ENCODE measurements around the gene FBXW8. TPM values are rescaled to one million over a fixed set of nuclear protein-coding genes. Genes with fewer than 3 reads are reported as not detected.

The FBXW8 gene
- polyA plus RNA-seq, 1 donor (not counting 4 experiments of a cell fraction or from before 2014, with no cell fraction given): 5.0 TPM

DNA sequence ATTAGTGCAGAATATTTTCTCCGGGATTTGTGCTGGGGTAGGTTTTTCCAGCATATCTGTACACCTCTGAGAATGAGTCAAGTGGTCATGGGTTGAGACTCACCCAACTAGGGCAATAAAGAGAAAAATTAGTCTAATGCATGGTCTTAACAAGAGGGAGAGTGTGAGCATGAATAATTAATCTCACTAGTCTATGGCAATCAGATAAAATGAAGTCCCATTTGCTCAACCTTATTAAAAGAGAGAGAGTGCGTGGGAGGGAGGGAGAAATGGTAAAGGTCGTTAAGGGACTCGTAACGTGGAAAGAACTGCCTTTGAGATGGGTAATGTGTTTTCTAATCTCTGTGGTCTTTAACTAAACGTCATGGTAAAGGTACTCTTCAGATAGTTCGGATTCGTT lies 96.8 kb downstream of the FBXW8 start:
- no peak for FAIRE-seq
- no peak overlapping the region for H3K27ac ChIP-seq (ENCODE audit: control insufficient read depth, insufficient read depth, low read length)
- dilution Hi-C loops (cut with MboI; ENCODE audit: extremely low pct_ligation_motif_present, low sequenced_read_pairs): no loop called here
- no peak overlapping the region for H2AFZ ChIP-seq (ENCODE audit: control insufficient read depth, low read length)
- no peaks in the 10 kb centered on the region for H3K9me1 ChIP-seq (ENCODE audit: control insufficient read depth, extremely low read depth, insufficient read depth, low read length)
- no peaks in the 10 kb centered on the region for H3K79me2 ChIP-seq (ENCODE audit: control insufficient read depth, insufficient read depth, low read length)
- H3K4me1 ChIP-seq (ENCODE audit: control insufficient read depth, extremely low read depth, insufficient read depth, low read length): peaks cover 8% of the 10 kb centered on the region
- H3K9ac ChIP-seq (ENCODE audit: control insufficient read depth, extremely low read depth, insufficient read depth, low read length): no peak overlapping the region
- no peaks in the 10 kb centered on the region for H4K20me1 ChIP-seq (ENCODE audit: control insufficient read depth, extremely low read depth, insufficient read depth, low read length)
- no peak for TF ChIP-seq EZH2 (IDR thresholded peaks at IDR 0.05; ENCODE audit: low read length)
- TF ChIP-seq, protein P1, sequence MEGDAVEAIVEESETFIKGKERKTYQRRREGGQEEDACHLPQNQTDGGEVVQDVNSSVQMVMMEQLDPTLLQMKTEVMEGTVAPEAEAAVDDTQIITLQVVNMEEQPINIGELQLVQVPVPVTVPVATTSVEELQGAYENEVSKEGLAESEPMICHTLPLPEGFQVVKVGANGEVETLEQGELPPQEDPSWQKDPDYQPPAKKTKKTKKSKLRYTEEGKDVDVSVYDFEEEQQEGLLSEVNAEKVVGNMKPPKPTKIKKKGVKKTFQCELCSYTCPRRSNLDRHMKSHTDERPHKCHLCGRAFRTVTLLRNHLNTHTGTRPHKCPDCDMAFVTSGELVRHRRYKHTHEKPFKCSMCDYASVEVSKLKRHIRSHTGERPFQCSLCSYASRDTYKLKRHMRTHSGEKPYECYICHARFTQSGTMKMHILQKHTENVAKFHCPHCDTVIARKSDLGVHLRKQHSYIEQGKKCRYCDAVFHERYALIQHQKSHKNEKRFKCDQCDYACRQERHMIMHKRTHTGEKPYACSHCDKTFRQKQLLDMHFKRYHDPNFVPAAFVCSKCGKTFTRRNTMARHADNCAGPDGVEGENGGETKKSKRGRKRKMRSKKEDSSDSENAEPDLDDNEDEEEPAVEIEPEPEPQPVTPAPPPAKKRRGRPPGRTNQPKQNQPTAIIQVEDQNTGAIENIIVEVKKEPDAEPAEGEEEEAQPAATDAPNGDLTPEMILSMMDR (optimal IDR thresholded peaks at IDR 0.05 in 1 of 3, IDR thresholded peaks at IDR 0.05 in 1 of 3, conservative IDR thresholded peaks at IDR 0.05 in 1 of 3; ENCODE audit: extremely low read depth in 1 of 3, insufficient read depth in 2 of 3, low read length in 3 of 3): no peak
- H3K9me3 ChIP-seq (ENCODE audit: control insufficient read depth, low read depth, low read length): no peaks in the 10 kb centered on the region
- DNase-seq (ENCODE audit: low read depth, low spot score): no peak
- H3K4me2 ChIP-seq (ENCODE audit: control insufficient read depth, extremely low read depth, insufficient read depth, low read depth, low read length): no peak overlapping the region
- H3K36me3 ChIP-seq (ENCODE audit: control insufficient read depth in 2 of 2, extremely low read depth in 1 of 2, insufficient read depth in 2 of 2, low read length in 2 of 2): peaks cover 0 to 12% of the 10 kb centered on the region in 2 experiments
- no peaks in the 10 kb centered on the region for H3K27me3 ChIP-seq (ENCODE audit: control insufficient read depth, extremely low read depth, insufficient read depth, low read length)
- H3K4me3 ChIP-seq (ENCODE audit: control insufficient read depth in 2 of 3, extremely low read depth in 1 of 3, insufficient read depth in 2 of 3, low read depth in 1 of 3, low read length in 3 of 3): no peak overlapping the region

DNA sequence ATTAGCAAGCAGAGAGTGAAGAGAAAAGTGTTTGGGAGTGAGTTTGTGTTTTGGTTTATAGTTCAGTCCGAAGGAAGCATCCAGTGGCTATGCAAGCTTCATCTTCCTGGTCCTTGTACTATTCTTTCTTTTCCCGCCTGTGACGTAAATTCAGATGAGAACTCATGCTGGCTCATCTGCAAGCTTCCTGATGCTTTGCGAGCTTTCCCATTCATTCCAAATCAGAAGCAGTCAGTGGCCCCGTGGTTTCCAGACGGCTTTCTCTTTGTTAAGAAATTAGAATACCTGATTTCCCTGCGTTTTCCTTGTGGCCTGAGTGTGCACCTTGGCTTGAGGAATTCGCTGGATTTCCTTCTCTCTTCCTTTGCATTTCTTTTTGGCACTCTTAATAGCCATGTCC lies 99.0 kb downstream of the FBXW8 start:
- no peaks in the 10 kb centered on the region for H3K9me3 ChIP-seq (ENCODE audit: control insufficient read depth, low read depth, low read length)

More for the DNA sequence above, 99.0 kb downstream of the FBXW8 start:
- Histone ChIP-seq H3K4me2 (ENCODE audit: control insufficient read depth, extremely low read depth, insufficient read depth, low read depth, low read length) (no peak overlapping the region), H2AFZ (ENCODE audit: control insufficient read depth, low read length) (no peak overlapping the region), H4K20me1 (ENCODE audit: control insufficient read depth, extremely low read depth, insufficient read depth, low read length) (no peaks in the 10 kb centered on the region), H3K27me3 (ENCODE audit: control insufficient read depth, extremely low read depth, insufficient read depth, low read length) (no peaks in the 10 kb centered on the region), H3K79me2 (ENCODE audit: control insufficient read depth, insufficient read depth, low read length) (no peaks in the 10 kb centered on the region), H3K9me1 (ENCODE audit: control insufficient read depth, extremely low read depth, insufficient read depth, low read length) (peaks cover 2% of the 10 kb centered on the region), H3K4me1 (ENCODE audit: control insufficient read depth, extremely low read depth, insufficient read depth, low read length) (peaks cover 13% of the 10 kb centered on the region), H3K36me3 (ENCODE audit: control insufficient read depth in 2 of 2, extremely low read depth in 1 of 2, insufficient read depth in 2 of 2, low read length in 2 of 2) (peaks cover 0 to 9% of the 10 kb centered on the region in 2 experiments), H3K27ac (ENCODE audit: control insufficient read depth, insufficient read depth, low read length) (no peak overlapping the region), H3K4me3 (ENCODE audit: control insufficient read depth in 2 of 3, extremely low read depth in 1 of 3, insufficient read depth in 2 of 3, low read depth in 1 of 3, low read length in 3 of 3) (no peak overlapping the region), H3K9ac (ENCODE audit: control insufficient read depth, extremely low read depth, insufficient read depth, low read length) (no peak overlapping the region)
- FAIRE-seq: no peak
- dilution Hi-C loops (cut with MboI; ENCODE audit: extremely low pct_ligation_motif_present, low sequenced_read_pairs): no loop called here
- TF ChIP-seq, protein P1 (optimal IDR thresholded peaks at IDR 0.05 in 1 of 3, IDR thresholded peaks at IDR 0.05 in 1 of 3, conservative IDR thresholded peaks at IDR 0.05 in 1 of 3; ENCODE audit: extremely low read depth in 1 of 3, insufficient read depth in 2 of 3, low read length in 3 of 3): no peak
- TF ChIP-seq EZH2 (IDR thresholded peaks at IDR 0.05; ENCODE audit: low read length): no peak
- no peak for DNase-seq (ENCODE audit: low read depth, low spot score)

All from keratinocyte (primary cell).